Measurements from ENCODE around the gene IL23R. TPM values are rescaled to one million over a fixed set of nuclear protein-coding genes. Genes with fewer than 3 reads are reported as not detected.

Gene IL23R
- total RNA-seq, 1 donor: not detected

- Histone ChIP-seq H3K4me2 (ENCODE audit: insufficient read depth, low read length) (no peak overlapping the region), H3K36me3 (ENCODE audit: insufficient read depth, low read length) (no peaks in the 10 kb centered on the region), H3K4me1 (ENCODE audit: insufficient read depth, low read length) (no peaks in the 10 kb centered on the region), H3K27me3 (ENCODE audit: insufficient read depth, low read length) (peaks cover 15% of the 10 kb centered on the region), H3K9me3 (ENCODE audit: low read depth, low read length) (no peaks in the 10 kb centered on the region), H3K79me2 (ENCODE audit: insufficient read depth, low read length) (no peaks in the 10 kb centered on the region), H4K20me1 (ENCODE audit: insufficient read depth, low read length) (no peaks in the 10 kb centered on the region), H2AFZ (ENCODE audit: low read length) (no peak overlapping the region), H3K27ac (ENCODE audit: low read depth, low read length) (no peak overlapping the region), H3K4me3 (ENCODE audit: insufficient read depth, low read length) (no peak overlapping the region)
- DNase-seq (ENCODE audit: insufficient read length, low spot score, missing footprints): no peak
- no peak for TF ChIP-seq CTCF (IDR thresholded peaks at IDR 0.05; ENCODE audit: extremely low read depth, low read depth, low read length)
Measured at GRCh38 chr1:67159233-67159632, 7.0 kb upstream of the IL23R start.

GRCh38 chr1:67162954-67163353 lies 3.3 kb upstream of the IL23R start:
- Histone ChIP-seq H3K36me3 (ENCODE audit: insufficient read depth, low read length) (no peaks in the 10 kb centered on the region), H3K4me2 (ENCODE audit: insufficient read depth, low read length) (no peak overlapping the region), H2AFZ (ENCODE audit: low read length) (no peak overlapping the region), H3K27ac (ENCODE audit: low read depth, low read length) (no peak overlapping the region), H4K20me1 (ENCODE audit: insufficient read depth, low read length) (no peaks in the 10 kb centered on the region), H3K79me2 (ENCODE audit: insufficient read depth, low read length) (no peaks in the 10 kb centered on the region), H3K27me3 (ENCODE audit: insufficient read depth, low read length) (no peaks in the 10 kb centered on the region), H3K9me3 (ENCODE audit: low read depth, low read length) (no peaks in the 10 kb centered on the region), H3K4me3 (ENCODE audit: insufficient read depth, low read length) (no peak overlapping the region), H3K4me1 (ENCODE audit: insufficient read depth, low read length) (no peaks in the 10 kb centered on the region)
- no peak for TF ChIP-seq CTCF (IDR thresholded peaks at IDR 0.05; ENCODE audit: extremely low read depth, low read depth, low read length)
- DNase-seq (ENCODE audit: insufficient read length, low spot score, missing footprints): no peak

- H3K4me2 ChIP-seq (ENCODE audit: insufficient read depth, low read length): no peak overlapping the region
- H3K9me3 ChIP-seq (ENCODE audit: low read depth, low read length): no peaks in the 10 kb centered on the region
- H3K79me2 ChIP-seq (ENCODE audit: insufficient read depth, low read length): no peaks in the 10 kb centered on the region
- TF ChIP-seq CTCF (IDR thresholded peaks at IDR 0.05; ENCODE audit: extremely low read depth, low read depth, low read length): no peak
- no peak for DNase-seq (ENCODE audit: insufficient read length, low spot score, missing footprints)
- no peaks in the 10 kb centered on the region for H4K20me1 ChIP-seq (ENCODE audit: insufficient read depth, low read length)
- no peak overlapping the region for H3K4me3 ChIP-seq (ENCODE audit: insufficient read depth, low read length)
- no peak overlapping the region for H3K27ac ChIP-seq (ENCODE audit: low read depth, low read length)
- H3K36me3 ChIP-seq (ENCODE audit: insufficient read depth, low read length): no peaks in the 10 kb centered on the region
- H3K4me1 ChIP-seq (ENCODE audit: insufficient read depth, low read length): no peaks in the 10 kb centered on the region
- no peak overlapping the region for H2AFZ ChIP-seq (ENCODE audit: low read length)
- peaks cover 2% of the 10 kb centered on the region for H3K27me3 ChIP-seq (ENCODE audit: insufficient read depth, low read length)
Measured at GRCh38 chr1:67165468-67166041, 699 bp upstream of the IL23R start.

GRCh38 chr1:67169496-67169895 lies 3.2 kb downstream of the IL23R start:
- H3K79me2 ChIP-seq (ENCODE audit: insufficient read depth, low read length): no peaks in the 10 kb centered on the region
- H3K36me3 ChIP-seq (ENCODE audit: insufficient read depth, low read length): no peaks in the 10 kb centered on the region
- H2AFZ ChIP-seq (ENCODE audit: low read length): no peak overlapping the region
- H3K9me3 ChIP-seq (ENCODE audit: low read depth, low read length): no peaks in the 10 kb centered on the region
- H3K27ac ChIP-seq (ENCODE audit: low read depth, low read length): no peak overlapping the region
- H3K27me3 ChIP-seq (ENCODE audit: insufficient read depth, low read length): peaks cover 5% of the 10 kb centered on the region
- no peaks in the 10 kb centered on the region for H4K20me1 ChIP-seq (ENCODE audit: insufficient read depth, low read length)
- no peak overlapping the region for H3K4me2 ChIP-seq (ENCODE audit: insufficient read depth, low read length)
- H3K4me1 ChIP-seq (ENCODE audit: insufficient read depth, low read length): no peaks in the 10 kb centered on the region
- no peak for DNase-seq (ENCODE audit: insufficient read length, low spot score, missing footprints)
- H3K4me3 ChIP-seq (ENCODE audit: insufficient read depth, low read length): no peak overlapping the region
- TF ChIP-seq CTCF (IDR thresholded peaks at IDR 0.05; ENCODE audit: extremely low read depth, low read depth, low read length): no peak

Data from osteoblast (primary cell).